Liver (tissue), 9 donors: ENCODE measurements around the gene SMIM13. TPM values are rescaled to one million over a fixed set of nuclear protein-coding genes. Genes with fewer than 3 reads are reported as not detected.
"Not testable (repeated sequence)": the region's sequence is repeated elsewhere in the genome, so short reads cannot be mapped to it uniquely, and the experiment has no call there.

Experiments used
- DNase-seq: peaks from one replicate; pipeline ENCODE4 v3.0.0-alpha.2; 2017; ENCODE audit warnings: low spot score
- H3K27ac ChIP-seq, 2 donors: one replicate each; pipeline ENCODE4 v1.7.0; 2013; ENCODE audit warnings: inconsistent platforms in 2 of 2, low read length in 2 of 2, control low read depth in 1 of 2, low read depth in 1 of 2, mild to moderate bottlenecking in 1 of 2
- H3K27me3 ChIP-seq, 4 donors: one replicate each; pipeline versions ENCODE4 v1.6.1 to v1.7.0; 2013; ENCODE audit warnings: low read length in 3 of 4, inconsistent platforms in 1 of 4, mild to moderate bottlenecking in 1 of 4, moderate library complexity in 1 of 4; ENCODE audit not compliant: control insufficient read depth in 4 of 4, insufficient read depth in 4 of 4
- H3K36me3 ChIP-seq, 4 donors: one replicate each; pipeline versions ENCODE4 v1.6.1 to v1.7.0; 2013; ENCODE audit warnings: low read length in 3 of 4, mild to moderate bottlenecking in 3 of 4, low read depth in 1 of 4, moderate library complexity in 1 of 4; ENCODE audit not compliant: control insufficient read depth in 4 of 4, insufficient read depth in 3 of 4
- H3K4me1 ChIP-seq, 4 donors: one replicate each; pipeline versions ENCODE4 v1.6.1 to v1.7.0; 2013; ENCODE audit warnings: low read length in 3 of 4, mild to moderate bottlenecking in 3 of 4, moderate library complexity in 1 of 4; ENCODE audit not compliant: control insufficient read depth in 4 of 4, insufficient read depth in 4 of 4
- H3K4me3 ChIP-seq, 3 donors: one replicate each; pipeline versions ENCODE4 v1.6.1 to v1.7.0; 2013; ENCODE audit warnings: low read length in 3 of 3, control low read depth in 1 of 3, low read depth in 1 of 3, mild to moderate bottlenecking in 1 of 3
- H3K9ac ChIP-seq, 2 donors: one replicate each; pipeline ENCODE4 v1.7.0; 2013; ENCODE audit warnings: low read length in 2 of 2, mild to moderate bottlenecking in 2 of 2, moderate library complexity in 2 of 2, control low read depth in 1 of 2, low read depth in 1 of 2
- H3K9me3 ChIP-seq, 4 donors: one replicate each; pipeline versions ENCODE4 v1.6.1 to v1.7.0; 2013; ENCODE audit warnings: low read length in 3 of 4; ENCODE audit not compliant: control insufficient read depth in 4 of 4
- ATF3 ChIP-seq: IDR thresholded peaks from 2 replicates; pipeline ENCODE4 v1.6.1; 2016; ENCODE audit warnings: antibody characterized with exemption
- CTCF ChIP-seq: fragments of 150-350 bp; IDR thresholded peaks from 2 replicates; pipeline ENCODE4 v1.5.1; 2017; ENCODE audit warnings: improper control_type of control experiment, low read depth, low read length; ENCODE audit not compliant: missing input control
- EGR1 ChIP-seq, 2 donors: IDR thresholded peaks; 2 replicates each; pipeline ENCODE4 v1.6.1; 2016 to 2018; ENCODE audit warnings: antibody characterized with exemption in 2 of 2, low read depth in 2 of 2
- FOXA1 ChIP-seq: IDR thresholded peaks from 2 replicates; pipeline ENCODE4 v1.6.1; 2016; ENCODE audit warnings: antibody characterized with exemption
- FOXA2 ChIP-seq: IDR thresholded peaks from 2 replicates; pipeline ENCODE4 v1.6.1; 2016; ENCODE audit warnings: antibody characterized with exemption
- GABPA ChIP-seq, 2 donors: IDR thresholded peaks in 1 of 2; conservative IDR thresholded peaks in 1 of 2; 2 replicates each; pipeline ENCODE4 v1.6.1; 2016; ENCODE audit warnings: antibody characterized with exemption in 2 of 2, mild to moderate bottlenecking in 1 of 2, moderate library complexity in 1 of 2
- HNF4A ChIP-seq, 2 donors: conservative IDR thresholded peaks; 2 replicates each; pipeline ENCODE4 v1.6.1; 2016; ENCODE audit warnings: antibody characterized with exemption in 2 of 2, mild to moderate bottlenecking in 2 of 2
- HNF4G ChIP-seq: IDR thresholded peaks from 2 replicates; pipeline ENCODE4 v1.6.1; 2016; ENCODE audit warnings: antibody characterized with exemption
- JUND ChIP-seq, 2 donors: IDR thresholded peaks; 2 replicates each; pipeline ENCODE4 v1.6.1; 2016; ENCODE audit warnings: antibody characterized with exemption in 2 of 2
- MAX ChIP-seq: IDR thresholded peaks from 2 replicates; pipeline ENCODE4 v1.6.1; 2016; ENCODE audit warnings: antibody characterized with exemption
- NR2F2 ChIP-seq: IDR thresholded peaks from 2 replicates; pipeline ENCODE4 v1.6.1; 2016; ENCODE audit warnings: antibody characterized with exemption
- RAD21 ChIP-seq, 2 donors: IDR thresholded peaks; 2 replicates each; pipeline ENCODE4 v1.6.1; 2016; ENCODE audit warnings: antibody characterized with exemption in 2 of 2, mild to moderate bottlenecking in 2 of 2
- REST ChIP-seq: IDR thresholded peaks from 2 replicates; pipeline ENCODE4 v1.6.1; 2016; ENCODE audit warnings: antibody characterized with exemption, mild to moderate bottlenecking
- RXRA ChIP-seq, 2 donors: IDR thresholded peaks; 2 replicates each; pipeline ENCODE4 v1.6.1; 2017 to 2018; ENCODE audit warnings: antibody characterized with exemption in 2 of 2, mild to moderate bottlenecking in 1 of 2
- SP1 ChIP-seq: IDR thresholded peaks from 2 replicates; pipeline ENCODE4 v1.6.1; 2018; ENCODE audit warnings: antibody characterized with exemption, mild to moderate bottlenecking
- TAF1 ChIP-seq: conservative IDR thresholded peaks from 2 replicates; pipeline ENCODE4 v1.6.1; 2016; ENCODE audit warnings: antibody characterized with exemption, mild to moderate bottlenecking
- YY1 ChIP-seq: IDR thresholded peaks from 2 replicates; pipeline ENCODE4 v1.6.1; 2016; ENCODE audit warnings: antibody characterized with exemption, mild to moderate bottlenecking
- WGBS: extraction: QIAGEN DNeasy Blood & Tissue Kit; methylation state at CpG from one replicate; pipeline ENCODE4 v1.1.7; 2013; 5-methylcytosine and 5-hydroxymethylcytosine counted together
- polyA plus RNA-seq, 2 donors: library from polyadenylated mRNA; stranded (reverse) in 1 of 2; unstranded in 1 of 2; fragments of 200-250 nt in 1 of 2; fragments of >200 nt in 1 of 2; fragmentation: Nextera tagmentation in 1 of 2; extraction: Ambion mirVana in 1 of 2; gene quantifications; one replicate each; pipeline versions ENCODE4 v1.2.1 to v1.2.3, GENCODE V29; 2013 to 2015
- total RNA-seq, 2 donors: library from RNA; depleted of rRNA; stranded (reverse); fragments of >200 nt; gene quantifications; one replicate each; pipeline ENCODE4 v1.2.3, GENCODE V29; 2014
- TF ChIP-seq, protein P1 (sequence below): IDR thresholded peaks from 2 replicates; pipeline ENCODE4 v1.6.1; 2016; ENCODE audit warnings: antibody characterized with exemption
- donor health status: healthy.
- donor health status: healthy.
- donor health status: healthy.
- donor health status: healthy.
- donor health status: healthy.

SMIM13 gene
- total and polyA plus RNA-seq, 4 donors: 2.8 to 9.0 (median 5.8) TPM

- Histone ChIP-seq H3K36me3 (no peaks in the 10 kb centered on the region), H3K27ac (no peak overlapping the region), H3K9me3 (no peaks in the 10 kb centered on the region), H3K4me3 (no peak overlapping the region), H3K4me1 (peaks cover 0 to 5% (median 0%) of the 10 kb centered on the region in 4 donors), H3K9ac (no peak overlapping the region), H3K27me3 (no peaks in the 10 kb centered on the region)
- DNase-seq: no peak
- WGBS: 75% methylated on average over 9 of the region's 9 CpGs
- TF ChIP-seq FOXA2: no peak
- TF ChIP-seq SP1: no peak
- TF ChIP-seq RAD21 (IDR thresholded peaks at IDR 0.05): no peak
- TF ChIP-seq YY1: no peak
- no peak for TF ChIP-seq ATF3
These were observed 18.3 kb downstream of the SMIM13 start for GRCh38 chr6:11111769-11112437.

GRCh38 chr6:11113038-11113437 lies 19.4 kb downstream of the SMIM13 start:
- no peaks in the 10 kb centered on the region for H3K27me3 ChIP-seq
- no peaks in the 10 kb centered on the region for H3K36me3 ChIP-seq
- H3K9me3 ChIP-seq: no peaks in the 10 kb centered on the region
- no peak for DNase-seq
- no peak overlapping the region for H3K9ac ChIP-seq
- TF ChIP-seq RXRA (IDR thresholded peaks at IDR 0.05): no peak
- no peak for TF ChIP-seq RAD21 (IDR thresholded peaks at IDR 0.05)
- TF ChIP-seq CTCF: no peak
- TF ChIP-seq SP1: no peak
- no peak for TF ChIP-seq EGR1 (IDR thresholded peaks at IDR 0.05; ENCODE audit: low read depth in 2 of 2)
- TF ChIP-seq GABPA (IDR thresholded peaks at IDR 0.05 in 1 of 2, conservative IDR thresholded peaks at IDR 0.05 in 1 of 2): no peak
- no peak for TF ChIP-seq FOXA2
- no peak for TF ChIP-seq YY1
- TF ChIP-seq, protein P1, sequence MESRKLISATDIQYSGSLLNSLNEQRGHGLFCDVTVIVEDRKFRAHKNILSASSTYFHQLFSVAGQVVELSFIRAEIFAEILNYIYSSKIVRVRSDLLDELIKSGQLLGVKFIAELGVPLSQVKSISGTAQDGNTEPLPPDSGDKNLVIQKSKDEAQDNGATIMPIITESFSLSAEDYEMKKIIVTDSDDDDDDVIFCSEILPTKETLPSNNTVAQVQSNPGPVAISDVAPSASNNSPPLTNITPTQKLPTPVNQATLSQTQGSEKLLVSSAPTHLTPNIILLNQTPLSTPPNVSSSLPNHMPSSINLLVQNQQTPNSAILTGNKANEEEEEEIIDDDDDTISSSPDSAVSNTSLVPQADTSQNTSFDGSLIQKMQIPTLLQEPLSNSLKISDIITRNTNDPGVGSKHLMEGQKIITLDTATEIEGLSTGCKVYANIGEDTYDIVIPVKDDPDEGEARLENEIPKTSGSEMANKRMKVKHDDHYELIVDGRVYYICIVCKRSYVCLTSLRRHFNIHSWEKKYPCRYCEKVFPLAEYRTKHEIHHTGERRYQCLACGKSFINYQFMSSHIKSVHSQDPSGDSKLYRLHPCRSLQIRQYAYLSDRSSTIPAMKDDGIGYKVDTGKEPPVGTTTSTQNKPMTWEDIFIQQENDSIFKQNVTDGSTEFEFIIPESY: no peak
- TF ChIP-seq MAX: no peak
- TF ChIP-seq HNF4G: no peak
- TF ChIP-seq REST: no peak
- no peak for TF ChIP-seq TAF1
- no peak for TF ChIP-seq HNF4A (conservative IDR thresholded peaks at IDR 0.05)
- no peak for TF ChIP-seq NR2F2
- TF ChIP-seq ATF3: no peak
- no peak for TF ChIP-seq JUND (IDR thresholded peaks at IDR 0.05)
- no peak for TF ChIP-seq FOXA1
- 95% methylated on average over 4 of the region's 4 CpGs for WGBS
- H3K4me1 ChIP-seq: peaks cover 0 to 5% (median 0%) of the 10 kb centered on the region in 4 donors
- H3K4me3 ChIP-seq: no peak overlapping the region
- no peak overlapping the region for H3K27ac ChIP-seq

DNA sequence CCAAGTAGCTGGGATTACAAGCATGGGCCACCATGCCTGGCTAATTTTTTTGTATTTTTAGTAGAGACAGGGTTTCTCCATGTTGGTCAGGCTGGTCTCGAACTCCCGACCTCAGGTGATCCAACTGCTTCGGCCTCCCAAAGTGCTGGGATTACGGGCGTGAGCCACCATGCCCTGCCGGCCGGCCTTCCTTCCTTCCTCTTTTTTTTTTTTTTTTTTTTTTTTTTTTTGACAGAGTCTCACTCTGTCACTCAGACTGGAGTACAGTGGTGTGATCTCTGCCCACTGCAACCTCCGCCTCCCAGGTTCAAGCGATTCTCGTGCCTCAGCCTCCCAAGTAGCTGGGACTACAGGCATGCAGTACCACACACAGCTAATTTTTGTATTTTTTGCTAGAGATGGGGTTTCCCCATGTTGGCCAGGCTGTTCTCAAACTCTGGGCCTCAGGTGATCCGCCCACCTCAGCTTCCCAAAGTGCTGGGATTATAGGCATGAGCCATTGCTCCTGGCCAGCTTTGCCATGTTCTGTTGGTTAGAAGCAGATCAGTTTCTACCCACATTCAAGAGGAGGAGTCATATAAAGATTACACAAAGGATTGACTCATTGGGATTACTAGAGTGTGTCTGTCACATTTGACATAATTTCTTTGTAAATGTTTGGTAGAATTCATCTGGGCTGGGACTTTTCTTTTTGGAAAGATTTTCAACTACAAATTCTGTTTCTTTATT lies 22.3 kb downstream of the SMIM13 start:
- DNase-seq, H3K4me3 ChIP-seq, H3K36me3 ChIP-seq, H3K9ac ChIP-seq, H3K27me3 ChIP-seq, H3K27ac ChIP-seq, H3K9me3 ChIP-seq, H3K4me1 ChIP-seq: not testable (repeated sequence)
- 91% methylated on average over 11 of the region's 11 CpGs for WGBS
